K562 (cell line): ENCODE data around the gene SLC39A6. TPM values are rescaled to one million over a fixed set of nuclear protein-coding genes. Genes with fewer than 3 reads are reported as not detected.

ENCODE experiments used
- ATAC-seq: fragments of 200-7000 bp; cut with Tn5 transposase; 3 replicates; pipeline ENCODE4 v1.9.1; 2020; ENCODE audit warnings: moderate library complexity
- BruUV-seq: library from RNA; stranded (reverse); fragments of 400-500 nt; replicated peaks from 2 replicates; lab custom pipeline; 2021; lab: Mats Ljungman, UMichigan
- CTCF ChIA-PET: fragments of 300-600 bp; formaldehyde crosslinking; extraction: SDS; loops from one replicate; lab custom pipeline; 2021; ENCODE audit warnings: low intra/inter-chr PET ratio; lab: Yijun Ruan, JAX
- POLR2A ChIA-PET: fragments of 300-600, 350-650 bp; sonication (Branson Sonifier 250); formaldehyde crosslinking; extraction: SDS; loops from one replicate; lab custom pipeline; 2021; ENCODE audit warnings: antibody characterized with exemption, inconsistent platforms; lab: Yijun Ruan, JAX
- DNase-seq, 4 experiments: peaks; one replicate each; pipeline versions ENCODE4 v3.0.0 to v3.0.0-alpha.2; 2011 to 2018; ENCODE audit warnings: low spot score in 3 of 4, mixed read lengths in 3 of 4; ENCODE audit errors: extremely low read depth in 1 of 4
- FAIRE-seq: peaks from 2 replicates; lab custom pipeline; 2011; peaks lifted over from hg19 to GRCh38; lab: Jason Lieb, UNC
- H2AFZ ChIP-seq: 2 replicates; pipeline ENCODE4 v1.6.0; 2011; ENCODE audit warnings: low read depth, low read length, control low read depth, inconsistent platforms
- H3K27ac ChIP-seq: fragments of 200-600 bp; 3 replicates; pipeline ENCODE4 v1.8.0; 2011; ENCODE audit warnings: low read depth, mild to moderate bottlenecking, control low read depth, inconsistent platforms, low read length, moderate library complexity, mixed read lengths; ENCODE audit errors: extremely low read depth
- H3K27me3 ChIP-seq, 2 experiments: fragments of 300-600 bp in 1 of 2; 2 replicates in 1 of 2; 3 replicates in 1 of 2; pipeline versions ENCODE4 v1.6.0 to v1.8.0; 2011; ENCODE audit warnings: inconsistent platforms in 2 of 2, low read length in 2 of 2, mild to moderate bottlenecking in 1 of 2, mixed read lengths in 1 of 2, moderate library complexity in 1 of 2; ENCODE audit not compliant: control insufficient read depth in 2 of 2, insufficient read depth in 2 of 2
- H3K36me3 ChIP-seq: fragments of 300-600 bp; 3 replicates; pipeline ENCODE4 v1.8.0; 2011; ENCODE audit warnings: mild to moderate bottlenecking, low read length, inconsistent platforms; ENCODE audit not compliant: control insufficient read depth, insufficient read depth
- H3K4me1 ChIP-seq, 2 experiments: fragments of 200-600 bp in 1 of 2; replicated peaks in 1 of 2; 2 replicates in 1 of 2; 3 replicates in 1 of 2; pipeline versions ENCODE4 v1.5.1 to v1.8.0; 2011; ENCODE audit warnings: inconsistent platforms in 2 of 2, low read length in 2 of 2, mild to moderate bottlenecking in 1 of 2, mixed read lengths in 1 of 2, moderate library complexity in 1 of 2; ENCODE audit not compliant: control insufficient read depth in 2 of 2, insufficient read depth in 2 of 2
- H3K4me2 ChIP-seq: 2 replicates; pipeline ENCODE4 v1.6.1; 2011; ENCODE audit warnings: low read length, control low read depth, inconsistent platforms, mixed read lengths; ENCODE audit not compliant: insufficient read depth
- H3K4me3 ChIP-seq: fragments of 200-600 bp; sonication (generic), shearing (Covaris generic); 2 replicates; pipeline ENCODE4 v1.5.1; 2016; ENCODE audit warnings: control low read depth, inconsistent platforms
- H3K79me2 ChIP-seq: fragments of 200-600 bp; 3 replicates; pipeline ENCODE4 v1.8.0; 2011; ENCODE audit warnings: low read length, inconsistent platforms; ENCODE audit not compliant: control insufficient read depth, insufficient read depth
- H3K9ac ChIP-seq, 2 experiments: 2 replicates each; pipeline versions ENCODE4 v1.6.0 to v1.6.1; 2011; ENCODE audit warnings: low read depth in 2 of 2, low read length in 2 of 2, control low read depth in 1 of 2, inconsistent platforms in 1 of 2, mild to moderate bottlenecking in 1 of 2, mixed read lengths in 1 of 2; ENCODE audit not compliant: insufficient read depth in 1 of 2
- H3K9me1 ChIP-seq: one replicate; pipeline ENCODE4 v1.6.0; 2011; ENCODE audit warnings: inconsistent platforms, mild to moderate bottlenecking, low read length, moderate library complexity; ENCODE audit not compliant: control insufficient read depth, insufficient read depth
- H3K9me3 ChIP-seq: replicated peaks from 2 replicates; pipeline ENCODE4 v1.5.1; 2011; ENCODE audit warnings: low read depth, low read length, inconsistent platforms; ENCODE audit not compliant: control insufficient read depth, insufficient read depth
- H4K20me1 ChIP-seq: replicated peaks from 2 replicates; pipeline ENCODE4 v1.6.1; 2011; ENCODE audit warnings: low read length, inconsistent platforms, mixed read lengths; ENCODE audit not compliant: control insufficient read depth, insufficient read depth
- ASH1L ChIP-seq: fragments of 450-650 bp; IDR thresholded peaks from 2 replicates; pipeline ENCODE4 v1.6.1; 2018; ENCODE audit warnings: borderline replicate concordance, mild to moderate bottlenecking, low read depth; ENCODE audit not compliant: partially characterized antibody
- CBX3 ChIP-seq, 2 experiments: IDR thresholded peaks; 1 replicate in 1 of 2; 2 replicates in 1 of 2; pipeline ENCODE4 v1.6.1; 2012; ENCODE audit warnings: inconsistent platforms in 2 of 2, low read length in 2 of 2, borderline replicate concordance in 1 of 2, control low read depth in 1 of 2
- FOXM1 ChIP-seq, 2 experiments: fragments of 450-650 bp in 1 of 2; sonication (generic) in 1 of 2; formaldehyde crosslinking in 1 of 2; IDR thresholded peaks; 2 replicates each; pipeline versions ENCODE4 v1.6.1 to v1.9.0; 2017 to 2022; ENCODE audit warnings: low read depth in 2 of 2, mild to moderate bottlenecking in 2 of 2, missing genetic modification reagents in 1 of 2, moderate library complexity in 1 of 2
- LEF1 ChIP-seq: fragments of 450-650 bp; IDR thresholded peaks from 2 replicates; pipeline ENCODE4 v1.6.1; 2016; ENCODE audit warnings: mild to moderate bottlenecking
- MEIS2 ChIP-seq: fragments of 450-650 bp; IDR thresholded peaks from 2 replicates; pipeline ENCODE4 v1.6.1; 2014; ENCODE audit warnings: mild to moderate bottlenecking; ENCODE audit not compliant: partially characterized antibody
- NFRKB ChIP-seq: fragments of 450-650 bp; IDR thresholded peaks from 2 replicates; pipeline ENCODE4 v1.6.1; 2016; ENCODE audit warnings: low read depth
- NKRF ChIP-seq: fragments of 450-650 bp; IDR thresholded peaks from 2 replicates; pipeline ENCODE4 v1.6.1; 2016; ENCODE audit warnings: borderline replicate concordance
- POLR2G ChIP-seq: fragments of 200-400 bp; formaldehyde crosslinking; IDR thresholded peaks from 2 replicates; pipeline ENCODE4 v1.6.1; 2017; ENCODE audit warnings: low read depth, mild to moderate bottlenecking, antibody characterized with exemption, low read length, moderate library complexity
- RAD21 ChIP-seq, 2 experiments: fragments of 250-450 bp in 1 of 2; fragments of 450-650 bp in 1 of 2; sonication (Bioruptor Pico) in 1 of 2; formaldehyde crosslinking in 1 of 2; IDR thresholded peaks in 1 of 2; conservative IDR thresholded peaks in 1 of 2; 2 replicates each; pipeline versions ENCODE4 v1.4.0 to v1.8.0; 2020 to 2022; ENCODE audit warnings: mild to moderate bottlenecking in 2 of 2, moderate library complexity in 1 of 2
- RBBP5 ChIP-seq: fragments of 200-600 bp; sonication (generic); IDR thresholded peaks from 2 replicates; pipeline ENCODE4 v1.6.1; 2012; ENCODE audit warnings: borderline replicate concordance, mild to moderate bottlenecking, low read length, control low read depth, inconsistent platforms; ENCODE audit not compliant: insufficient read depth, poor library complexity, severe bottlenecking
- ZBTB33 ChIP-seq: sonication (generic); formaldehyde crosslinking; IDR thresholded peaks from 2 replicates; pipeline ENCODE4 v1.8.1; 2023; ENCODE audit warnings: mild to moderate bottlenecking, missing genetic modification reagents
- ZBTB43 ChIP-seq: sonication (generic); formaldehyde crosslinking; IDR thresholded peaks from 2 replicates; pipeline ENCODE4 v1.8.0; 2023; ENCODE audit warnings: mild to moderate bottlenecking, missing genetic modification reagents
- ZNF212 ChIP-seq: fragments of 450-650 bp; formaldehyde crosslinking; IDR thresholded peaks from 2 replicates; pipeline ENCODE4 v1.4.0; 2020; ENCODE audit warnings: mild to moderate bottlenecking
- ZNF764 ChIP-seq: fragments of 250-450 bp; sonication (Bioruptor Pico); IDR thresholded peaks from 2 replicates; pipeline ENCODE4 v1.4.0; 2020; ENCODE audit warnings: low read depth, mild to moderate bottlenecking, moderate library complexity
- WGBS: fragments of 100-300 bp; shearing (Covaris generic); methylation state at CpG from one replicate; pipeline ENCODE4 v1.1.6; 2016; ENCODE audit warnings: low coverage, mixed read lengths; ENCODE audit not compliant: insufficient coverage; ENCODE audit errors: missing lambda C conversion rate; 5-methylcytosine and 5-hydroxymethylcytosine counted together
- in situ Hi-C: fragments of 300-500 bp; cut with MboI; formaldehyde crosslinking; loops from 4 replicates; pipeline ENCODE4 v1.15.0; 2018; ENCODE audit warnings: inconsistent platforms, mixed read lengths
- intact Hi-C: fragments of 100-400 bp; cut with micrococcal nuclease; formaldehyde crosslinking; loops from 2 replicates; pipeline ENCODE4 v1.14.2; 2022
- polyA plus RNA-seq, 8 experiments: library from polyadenylated mRNA; depleted of rRNA in 4 of 8; stranded (reverse) in 5 of 8; unstranded in 3 of 8; fragments of >200 nt; fragmentation: Nextera tagmentation in 2 of 8; fragmentation: Illumina TruSeq in 1 of 8; extraction: Ambion mirVana in 2 of 8; extraction: Trizol in 1 of 8; gene quantifications; 2 replicates each; pipeline versions ENCODE4 v1.2.1 to v1.2.3, GENCODE V29; 2011 to 2014; ENCODE audit warnings: inconsistent platforms in 1 of 8, missing spikeins in 1 of 8
- total RNA-seq, 7 experiments: library from RNA; depleted of rRNA in 6 of 7; stranded (reverse); fragments of >200 nt in 6 of 7; fragmentation: Illumina TruSeq in 2 of 7; extraction: Trizol in 2 of 7; gene quantifications; 2 replicates each; pipeline versions ENCODE4 v1.2.1 to v1.2.3, GENCODE V29; 2011 to 2021; ENCODE audit warnings: low replicate concordance in 1 of 7

Gene SLC39A6
- total and polyA plus RNA-seq, 9 of the 15 experiments (the other 6 are each of a cell fraction or from before 2014, with no cell fraction given), result 5.6 to 23.8 (median 17.4) TPM

GRCh38 chr18:36064027-36064808 is 64.9 kb downstream of the SLC39A6 start:
- Histone ChIP-seq H3K36me3 (peaks cover 19% of the 10 kb centered on the region; the same call in 2 of the 3 replicates), H3K79me2 (peaks cover 83% of the 10 kb centered on the region), H3K9ac (0 out of 4 replicates have a peak overlapping the region, but pooled peaks of 1 of the 2 experiments have one; percentile 26), H3K4me2 (no peak overlapping the region), H2AFZ (no peak overlapping the region), H3K27me3 (no peaks in the 10 kb centered on the region), H3K9me1 (no peaks in the 10 kb centered on the region), H3K4me1 (peaks cover 0 to 10% of the 10 kb centered on the region in 2 experiments; a peak in 4 of 5 replicates), H3K27ac (no peak overlapping the region), H3K9me3 (peaks cover 4% of the 10 kb centered on the region; the same call in 1 of the 2 replicates), H3K4me3 (no peak overlapping the region), H4K20me1 (no peaks in the 10 kb centered on the region)
- ChIA-PET POLR2A (interaction anchor here (0.6 to 2.5 kb wide), 8 partner anchors 14 to 587 kb away, joined by 3 to 8 read pairs (median 4); no protein-coding TSS in a partner anchor), CTCF (no interaction called here)
- no TSS peak for BruUV-seq
- FAIRE-seq, result no peak
- no peak for ATAC-seq
- intact Hi-C loops (no loop called here), in situ Hi-C loops (no loop called here)
- no peak for DNase-seq
- WGBS, result 94% methylated on average over 30 of the region's 31 CpGs
- no peak for TF ChIP-seq ZNF212 (CRISPR knock-in tag)
- no peak for TF ChIP-seq LEF1
- no peak for TF ChIP-seq RBBP5
- no peak for TF ChIP-seq FOXM1 (IDR thresholded peaks at IDR 0.05; ENCODE audit: low read depth)
- TF ChIP-seq FOXM1 (CRISPR knock-in tag; IDR thresholded peaks at IDR 0.05; ENCODE audit: low read depth), result no peak
- 0 out of 3 replicates have a peak, but pooled peaks of 1 of the 2 experiments have one; percentile 23 for TF ChIP-seq CBX3 (IDR thresholded peaks at IDR 0.05; ENCODE audit: borderline replicate concordance in 1 of 2, low read length in 2 of 2)
- no peak for TF ChIP-seq RAD21 (CRISPR knock-in tag; conservative IDR thresholded peaks at IDR 0.05 in 1 of 2, IDR thresholded peaks at IDR 0.05 in 1 of 2)
- no peak for TF ChIP-seq NFRKB
- TF ChIP-seq ASH1L, result peak; percentile 27
- TF ChIP-seq POLR2G, result peak; percentile 49
- peak; percentile 92 for TF ChIP-seq ZBTB33
- TF ChIP-seq ZBTB43, result no peak
- no peak for TF ChIP-seq ZNF764 (CRISPR knock-in tag)
- TF ChIP-seq NKRF, result no peak
- no peak for TF ChIP-seq MEIS2
